Panc1 (cell line): Measurements from ENCODE around the gene GAREM2. TPM values are rescaled to one million over a fixed set of nuclear protein-coding genes. Genes with fewer than 3 reads are reported as not detected.

ENCODE experiments used
- ATAC-seq: fragments of 200-7000 bp; cut with Tn5 transposase; 2 replicates; pipeline ENCODE4 v1.9.1; 2020; ENCODE audit warnings: mild to moderate bottlenecking, moderate library complexity
- BruUV-seq: library from RNA; stranded (reverse); fragments of 400-500 nt; replicated peaks from 2 replicates; lab custom pipeline; 2021; lab: Mats Ljungman, UMichigan
- CTCF ChIA-PET: fragments of 300-600 bp; sonication (Branson Sonifier 250); formaldehyde crosslinking; loops from one replicate; lab custom pipeline; 2022; ENCODE audit warnings: antibody characterized with exemption; lab: Charles Lee
- POLR2A ChIA-PET: fragments of 300-600 bp; sonication (Branson Sonifier 250); formaldehyde crosslinking; loops from one replicate; lab custom pipeline; 2022; ENCODE audit warnings: antibody characterized with exemption; lab: Charles Lee
- DNase-seq: peaks from one replicate; pipeline ENCODE4 v3.0.0-alpha.2; 2010; ENCODE audit warnings: low read depth, low spot score
- H3K27ac ChIP-seq: 2 replicates; pipeline ENCODE4 v1.5.1; 2011; ENCODE audit warnings: mild to moderate bottlenecking, low read length, inconsistent platforms
- H3K27me3 ChIP-seq: fragments of 200-500 bp; sonication (Bioruptor generic); 2 replicates; pipeline ENCODE4 v1.6.0; 2014; ENCODE audit warnings: low read length, inconsistent platforms; ENCODE audit not compliant: control insufficient read depth, insufficient read depth
- H3K36me3 ChIP-seq: fragments of 200-500 bp; sonication (Bioruptor generic); 2 replicates; pipeline ENCODE4 v1.5.1; 2014; ENCODE audit warnings: inconsistent platforms, mild to moderate bottlenecking, low read length, moderate library complexity; ENCODE audit not compliant: control insufficient read depth, insufficient read depth
- H3K4me1 ChIP-seq: 2 replicates; pipeline ENCODE4 v1.5.1; 2011; ENCODE audit warnings: inconsistent platforms, mild to moderate bottlenecking, low read length, moderate library complexity; ENCODE audit not compliant: control insufficient read depth, insufficient read depth
- H3K4me3 ChIP-seq, 2 experiments: 2 replicates each; pipeline ENCODE4 v1.5.1; 2011 to 2012; ENCODE audit warnings: low read depth in 2 of 2, low read length in 2 of 2, mild to moderate bottlenecking in 2 of 2, inconsistent platforms in 1 of 2, moderate library complexity in 1 of 2
- H3K9me3 ChIP-seq: fragments of 200-500 bp; sonication (Bioruptor generic); 2 replicates; pipeline ENCODE4 v1.5.1; 2014; ENCODE audit warnings: low read depth, mild to moderate bottlenecking, inconsistent platforms, low read length, moderate library complexity; ENCODE audit not compliant: control insufficient read depth, insufficient read depth
- CTCF ChIP-seq: fragments of 450-650 bp; IDR thresholded peaks from 2 replicates; pipeline ENCODE4 v1.5.1; 2017; ENCODE audit warnings: mild to moderate bottlenecking
- POLR2AphosphoS5 ChIP-seq: IDR thresholded peaks from 2 replicates; pipeline ENCODE4 v1.6.1; 2012; ENCODE audit warnings: mild to moderate bottlenecking, low read depth, low read length, moderate library complexity
- REST ChIP-seq, 2 experiments: IDR thresholded peaks; 2 replicates each; pipeline ENCODE4 v1.6.1; 2011 to 2012; ENCODE audit warnings: low read depth in 2 of 2, control low read depth in 1 of 2, low read length in 1 of 2, mild to moderate bottlenecking in 1 of 2, moderate library complexity in 1 of 2; ENCODE audit not compliant: insufficient read depth in 1 of 2
- SIN3A ChIP-seq: IDR thresholded peaks from 2 replicates; pipeline ENCODE4 v1.6.1; 2012; ENCODE audit warnings: low read depth, mild to moderate bottlenecking, low read length, moderate library complexity, borderline replicate concordance; ENCODE audit not compliant: insufficient read depth
- TCF7L2 ChIP-seq: IDR thresholded peaks from 2 replicates; pipeline ENCODE4 v1.6.1; 2011; ENCODE audit warnings: mild to moderate bottlenecking, low read depth, low read length, inconsistent platforms
- in situ Hi-C: cut with HindIII; loops from 2 replicates; pipeline ENCODE4 v1.10.0; 2016; ENCODE audit warnings: low sequenced_read_pairs, low pct_unique_long_range_greater_than_20kb
- intact Hi-C: fragments of 100-400 bp; cut with micrococcal nuclease; formaldehyde crosslinking; loops from one replicate; pipeline ENCODE4 v1.10.0; 2022; ENCODE audit not compliant: unreplicated experiment
- total RNA-seq: library from RNA; stranded (reverse); gene quantifications from one replicate; pipeline ENCODE4 v1.2.1, GENCODE V29; 2021; ENCODE audit not compliant: unreplicated experiment

Gene GAREM2
- total RNA-seq, 1 experiment from 2014 or later, result 12.4 TPM

- ATAC-seq, result no peak
- H3K4me3 ChIP-seq, result no peak overlapping the region
- no peak for DNase-seq
- no TSS peak for BruUV-seq
- no peak for TF ChIP-seq REST (IDR thresholded peaks at IDR 0.05; ENCODE audit: insufficient read depth in 1 of 2, low read depth in 2 of 2, low read length in 1 of 2)
- TF ChIP-seq TCF7L2, result no peak
- no peak for TF ChIP-seq CTCF
- TF ChIP-seq POLR2AphosphoS5, result no peak
- no peak for TF ChIP-seq SIN3A
- in situ Hi-C loops, result no loop called here
- ChIA-PET CTCF (no interaction called here), POLR2A (no interaction called here)
- intact Hi-C loops, result no loop called here
- no peaks in the 10 kb centered on the region for H3K4me1 ChIP-seq
- no peaks in the 10 kb centered on the region for H3K27me3 ChIP-seq
- H3K36me3 ChIP-seq, result no peaks in the 10 kb centered on the region
- H3K9me3 ChIP-seq, result no peaks in the 10 kb centered on the region
- H3K27ac ChIP-seq, result no peak overlapping the region
Observed at GRCh38 chr2:26162963-26163362, 9.9 kb upstream of the GAREM2 start.

- ChIA-PET POLR2A (no interaction called here), CTCF (no interaction called here)
- Histone ChIP-seq H3K4me1 (no peaks in the 10 kb centered on the region), H3K27ac (no peak overlapping the region), H3K27me3 (no peaks in the 10 kb centered on the region), H3K36me3 (no peaks in the 10 kb centered on the region), H3K9me3 (no peaks in the 10 kb centered on the region), H3K4me3 (no peak overlapping the region)
- TF ChIP-seq CTCF (no peak), SIN3A (no peak), REST (IDR thresholded peaks at IDR 0.05; ENCODE audit: insufficient read depth in 1 of 2, low read depth in 2 of 2, low read length in 1 of 2) (no peak), POLR2AphosphoS5 (no peak), TCF7L2 (no peak)
- in situ Hi-C loops, result no loop called here
- ATAC-seq (no peak), DNase-seq (no peak)
- BruUV-seq, result no TSS peak
- intact Hi-C loops, result no loop called here
Observed at GRCh38 chr2:26164231-26164630, 8.7 kb upstream of the GAREM2 start.
